H9 (cell line): ENCODE results near the gene PGM2L1. TPM values are rescaled to one million over a fixed set of nuclear protein-coding genes. Genes with fewer than 3 reads are reported as not detected.

Experiments
- DNase-seq: peaks from one replicate; pipeline ENCODE4 v3.0.0-alpha.2; 2017
- H2AFZ ChIP-seq: one replicate; pipeline ENCODE4 v1.6.1; 2013; ENCODE audit warnings: mild to moderate bottlenecking, low read length, control low read depth, moderate library complexity
- H2AK5ac ChIP-seq: 2 replicates; pipeline ENCODE4 v1.6.1; 2013; ENCODE audit warnings: low read length, control low read depth, mixed read lengths; ENCODE audit not compliant: insufficient read length
- H2BK120ac ChIP-seq: one replicate; pipeline ENCODE4 v1.6.1; 2013; ENCODE audit warnings: low read depth, mild to moderate bottlenecking, low read length, control low read depth, inconsistent platforms; ENCODE audit not compliant: poor library complexity, severe bottlenecking
- H2BK12ac ChIP-seq: 2 replicates; pipeline ENCODE4 v1.6.1; 2013; ENCODE audit warnings: low read length, control low read depth, mixed read lengths, low read depth; ENCODE audit not compliant: insufficient read length
- H2BK15ac ChIP-seq: 2 replicates; pipeline ENCODE4 v1.6.1; 2013; ENCODE audit warnings: low read depth, low read length, control low read depth
- H2BK20ac ChIP-seq: one replicate; pipeline ENCODE4 v1.6.1; 2013; ENCODE audit warnings: low read depth, mild to moderate bottlenecking, low read length, control low read depth, inconsistent platforms; ENCODE audit not compliant: poor library complexity, severe bottlenecking
- H2BK5ac ChIP-seq: 2 replicates; pipeline ENCODE4 v1.6.1; 2013; ENCODE audit warnings: low read length, control low read depth, mixed read lengths; ENCODE audit not compliant: insufficient read length
- H3K14ac ChIP-seq: 2 replicates; pipeline ENCODE4 v1.6.1; 2013; ENCODE audit warnings: low read length, control low read depth; ENCODE audit not compliant: insufficient read depth
- H3K18ac ChIP-seq: 2 replicates; pipeline ENCODE4 v1.6.1; 2013; ENCODE audit warnings: low read depth, mild to moderate bottlenecking, mixed read lengths, low read length, control low read depth; ENCODE audit not compliant: insufficient read length
- H3K23ac ChIP-seq: 2 replicates; pipeline ENCODE4 v1.6.1; 2013; ENCODE audit warnings: low read length, control low read depth, mixed read lengths, low read depth; ENCODE audit not compliant: insufficient read length
- H3K23me2 ChIP-seq: 2 replicates; pipeline ENCODE4 v1.6.1; 2013; ENCODE audit warnings: low read depth, mild to moderate bottlenecking, mixed read lengths, low read length, control low read depth; ENCODE audit not compliant: insufficient read length, poor library complexity, severe bottlenecking
- H3K27ac ChIP-seq: 2 replicates; pipeline ENCODE4 v1.5.1; 2013; ENCODE audit warnings: low read length, control low read depth, mixed read lengths, low read depth; ENCODE audit not compliant: insufficient read length
- H3K27me3 ChIP-seq: 2 replicates; pipeline ENCODE4 v1.6.1; 2013; ENCODE audit warnings: low read length, control low read depth, inconsistent platforms; ENCODE audit not compliant: insufficient read depth
- H3K4ac ChIP-seq: 2 replicates; pipeline ENCODE4 v1.6.1; 2013; ENCODE audit warnings: low read depth, mild to moderate bottlenecking, control low read depth, inconsistent platforms, low read length, moderate library complexity
- H3K4me1 ChIP-seq: 2 replicates; pipeline ENCODE4 v1.6.1; 2013; ENCODE audit warnings: low read length, control low read depth, inconsistent platforms; ENCODE audit not compliant: insufficient read depth
- H3K4me2 ChIP-seq: 2 replicates; pipeline ENCODE4 v1.6.1; 2013; ENCODE audit warnings: low read length, control low read depth, mixed read lengths; ENCODE audit not compliant: insufficient read length, insufficient read depth
- H3K56ac ChIP-seq: 2 replicates; pipeline ENCODE4 v1.6.1; 2013; ENCODE audit warnings: low read depth, mild to moderate bottlenecking, mixed read lengths, low read length, control low read depth; ENCODE audit not compliant: insufficient read length
- H3K79me1 ChIP-seq: 2 replicates; pipeline ENCODE4 v1.6.1; 2013; ENCODE audit warnings: low read depth, mild to moderate bottlenecking, moderate library complexity, low read length, control low read depth, inconsistent platforms; ENCODE audit not compliant: insufficient read depth, poor library complexity, severe bottlenecking
- H3K79me2 ChIP-seq: 2 replicates; pipeline ENCODE4 v1.6.1; 2013; ENCODE audit warnings: low read length, control low read depth, inconsistent platforms; ENCODE audit not compliant: insufficient read depth
- H3K9ac ChIP-seq: 2 replicates; pipeline ENCODE4 v1.6.1; 2013; ENCODE audit warnings: low read length, control low read depth, mixed read lengths; ENCODE audit not compliant: insufficient read length; ENCODE audit errors: extremely low read depth
- H3K9me3 ChIP-seq: one replicate; pipeline ENCODE4 v1.6.1; 2013; ENCODE audit warnings: low read depth, low read length, inconsistent platforms; ENCODE audit not compliant: control insufficient read depth
- H3T11ph ChIP-seq: one replicate; pipeline ENCODE4 v1.6.1; 2013; ENCODE audit warnings: mild to moderate bottlenecking, low read length, control low read depth, inconsistent platforms
- H4K20me1 ChIP-seq: one replicate; pipeline ENCODE4 v1.6.1; 2013; ENCODE audit not compliant: control insufficient read depth, insufficient read length, insufficient read depth
- H4K5ac ChIP-seq: 2 replicates; pipeline ENCODE4 v1.6.1; 2013; ENCODE audit warnings: low read depth, mild to moderate bottlenecking, mixed read lengths, low read length, control low read depth; ENCODE audit not compliant: insufficient read length
- H4K8ac ChIP-seq: replicated peaks from 2 replicates; pipeline ENCODE4 v1.6.1; 2013; ENCODE audit warnings: low read length, control low read depth, mixed read lengths, low read depth; ENCODE audit not compliant: insufficient read length
- H4K91ac ChIP-seq: 2 replicates; pipeline ENCODE4 v1.6.1; 2013; ENCODE audit warnings: low read depth, mild to moderate bottlenecking, moderate library complexity, mixed read lengths, low read length, control low read depth; ENCODE audit not compliant: insufficient read length
- H3K27ac Mint-ChIP-seq, 3 experiments: 2 replicates in 2 of 3; 3 replicates in 1 of 3; pipeline ENCODE4 v1.8.0; 2020 to 2021; ENCODE audit warnings: mixed read lengths in 3 of 3, mild to moderate bottlenecking in 1 of 3, moderate library complexity in 1 of 3
- H3K27me3 Mint-ChIP-seq: 2 replicates; pipeline ENCODE4 v1.8.0; 2021; ENCODE audit warnings: low read depth, mild to moderate bottlenecking, moderate library complexity, mixed read lengths
- H3K36me3 Mint-ChIP-seq, 3 experiments: 2 replicates in 2 of 3; 3 replicates in 1 of 3; pipeline ENCODE4 v1.8.0; 2020 to 2021; ENCODE audit warnings: low read depth in 3 of 3, mixed read lengths in 3 of 3; ENCODE audit not compliant: insufficient read depth in 1 of 3
- H3K4me1 Mint-ChIP-seq, 2 experiments: 2 replicates each; pipeline ENCODE4 v1.8.0; 2020; ENCODE audit warnings: mixed read lengths in 2 of 2
- H3K4me3 Mint-ChIP-seq, 2 experiments: 2 replicates in 1 of 2; 3 replicates in 1 of 2; pipeline ENCODE4 v1.8.0; 2020 to 2021; ENCODE audit warnings: mild to moderate bottlenecking in 2 of 2, mixed read lengths in 2 of 2, moderate library complexity in 1 of 2
- H3K9me3 Mint-ChIP-seq, 2 experiments: 2 replicates in 1 of 2; 3 replicates in 1 of 2; pipeline ENCODE4 v1.8.0; 2020; ENCODE audit warnings: mild to moderate bottlenecking in 2 of 2, mixed read lengths in 2 of 2, moderate library complexity in 1 of 2
- WGBS: extraction: QIAGEN DNeasy Blood & Tissue Kit; methylation state at CpG from one replicate; pipeline ENCODE4 v1.1.7; 2013; ENCODE audit warnings: missing lambda C conversion rate, low lambda C conversion rate, mixed read lengths; ENCODE audit not compliant: insufficient read length; ENCODE audit errors: extremely low coverage; 5-methylcytosine and 5-hydroxymethylcytosine counted together
- total RNA-seq: library from RNA; stranded (reverse); gene quantifications from 2 replicates; pipeline ENCODE4 v1.2.1, GENCODE V29; 2021
- TF ChIP-seq, protein P1 (sequence below): fragments of 200-600 bp; sonication (generic); conservative IDR thresholded peaks from 3 replicates; pipeline ENCODE4 v1.8.0; 2021; ENCODE audit warnings: antibody characterized with exemption, mild to moderate bottlenecking

PGM2L1 gene
- total RNA-seq, 1 experiment from 2014 or later, result 16.9 TPM

DNA sequence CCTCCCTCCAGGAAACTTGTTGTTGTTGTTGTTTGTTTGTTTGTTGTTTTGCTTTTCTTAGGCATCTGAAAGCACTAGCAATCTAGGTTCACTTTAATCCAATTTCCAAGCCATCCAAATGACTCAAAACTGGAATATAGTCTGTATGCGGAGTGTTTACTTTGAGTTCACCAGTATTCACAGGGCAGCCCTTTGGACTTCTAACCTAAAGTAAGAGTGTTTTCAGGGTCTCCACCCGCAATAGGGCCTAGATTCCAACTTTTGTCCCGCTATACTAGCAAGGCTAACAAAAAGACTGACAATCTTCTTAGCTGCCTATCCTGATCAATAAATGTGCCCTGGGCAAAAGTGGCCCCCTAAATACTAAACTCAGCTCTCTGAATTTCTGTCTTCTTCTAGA, 13.6 kb downstream of the PGM2L1 start:
- no peak overlapping the region for H2BK12ac ChIP-seq
- no peak overlapping the region for H3K27ac ChIP-seq
- H3K79me2 ChIP-seq, result peaks cover 1% of the 10 kb centered on the region; the same call in 1 of the 2 replicates
- H4K5ac ChIP-seq, result no peak overlapping the region
- no peak overlapping the region for H4K91ac ChIP-seq
- no peak overlapping the region for H3K14ac ChIP-seq
- peaks cover 24 to 37% of the 10 kb centered on the region in 2 experiments for H3K4me1 Mint-ChIP-seq
- no peak overlapping the region for H3K4me2 ChIP-seq
- H3K27ac Mint-ChIP-seq, result no peak overlapping the region
- no peaks in the 10 kb centered on the region; the same call in 1 of the 2 replicates for H3K4me1 ChIP-seq
- no peak overlapping the region for H3K4me3 Mint-ChIP-seq
- H2AFZ ChIP-seq, result no peak overlapping the region
- H2BK5ac ChIP-seq, result no peak overlapping the region
- TF ChIP-seq, protein P1, sequence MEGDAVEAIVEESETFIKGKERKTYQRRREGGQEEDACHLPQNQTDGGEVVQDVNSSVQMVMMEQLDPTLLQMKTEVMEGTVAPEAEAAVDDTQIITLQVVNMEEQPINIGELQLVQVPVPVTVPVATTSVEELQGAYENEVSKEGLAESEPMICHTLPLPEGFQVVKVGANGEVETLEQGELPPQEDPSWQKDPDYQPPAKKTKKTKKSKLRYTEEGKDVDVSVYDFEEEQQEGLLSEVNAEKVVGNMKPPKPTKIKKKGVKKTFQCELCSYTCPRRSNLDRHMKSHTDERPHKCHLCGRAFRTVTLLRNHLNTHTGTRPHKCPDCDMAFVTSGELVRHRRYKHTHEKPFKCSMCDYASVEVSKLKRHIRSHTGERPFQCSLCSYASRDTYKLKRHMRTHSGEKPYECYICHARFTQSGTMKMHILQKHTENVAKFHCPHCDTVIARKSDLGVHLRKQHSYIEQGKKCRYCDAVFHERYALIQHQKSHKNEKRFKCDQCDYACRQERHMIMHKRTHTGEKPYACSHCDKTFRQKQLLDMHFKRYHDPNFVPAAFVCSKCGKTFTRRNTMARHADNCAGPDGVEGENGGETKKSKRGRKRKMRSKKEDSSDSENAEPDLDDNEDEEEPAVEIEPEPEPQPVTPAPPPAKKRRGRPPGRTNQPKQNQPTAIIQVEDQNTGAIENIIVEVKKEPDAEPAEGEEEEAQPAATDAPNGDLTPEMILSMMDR, result no peak
- no peaks in the 10 kb centered on the region for H3K27me3 Mint-ChIP-seq
- WGBS, result no CpG with 5 or more reads among the region's 3 CpGs
- H3K27me3 ChIP-seq, result no peaks in the 10 kb centered on the region
- H2BK120ac ChIP-seq, result no peak overlapping the region
- H2BK15ac ChIP-seq, result no peak overlapping the region
- H3K4ac ChIP-seq, result no peak overlapping the region
- no peaks in the 10 kb centered on the region for H3K23me2 ChIP-seq
- H3K18ac ChIP-seq, result no peak overlapping the region
- H3T11ph ChIP-seq, result no peak overlapping the region
- DNase-seq, result no peak
- H3K9me3 Mint-ChIP-seq, result no peaks in the 10 kb centered on the region
- no peaks in the 10 kb centered on the region for H3K79me1 ChIP-seq
- H2AK5ac ChIP-seq, result no peak overlapping the region
- H3K9me3 ChIP-seq, result no peaks in the 10 kb centered on the region
- H2BK20ac ChIP-seq, result no peak overlapping the region
- H3K56ac ChIP-seq, result no peak overlapping the region
- no peak overlapping the region for H4K8ac ChIP-seq
- H3K36me3 Mint-ChIP-seq, result no peaks in the 10 kb centered on the region
- H4K20me1 ChIP-seq, result no peaks in the 10 kb centered on the region
- H3K9ac ChIP-seq, result no peak overlapping the region
- no peak overlapping the region for H3K23ac ChIP-seq
